PC-9 (cell line): ENCODE measurements around the gene PAM16. TPM values are rescaled to one million over a fixed set of nuclear protein-coding genes. Genes with fewer than 3 reads are reported as not detected.

Experiments used
- BruUV-seq: library from RNA; stranded (reverse); fragments of 400-500 nt; replicated peaks from 2 replicates; lab custom pipeline; 2021; lab: Mats Ljungman, UMichigan
- CTCF ChIA-PET: fragments of 300-600 bp; sonication (Branson Sonifier 250); formaldehyde crosslinking; loops from one replicate; lab custom pipeline; 2022; ENCODE audit warnings: antibody characterized with exemption; lab: Charles Lee
- POLR2A ChIA-PET: fragments of 300-600 bp; sonication (Branson Sonifier 250); formaldehyde crosslinking; loops from one replicate; lab custom pipeline; 2022; ENCODE audit warnings: antibody characterized with exemption; ENCODE audit not compliant: unreplicated experiment; lab: Charles Lee
- DNase-seq, 2 experiments: peaks; one replicate each; pipeline versions ENCODE4 v3.0.0 to v3.0.0-alpha.2; 2015 to 2022; ENCODE audit warnings: mixed read lengths in 1 of 2
- H2AFZ ChIP-seq: fragments of 200-600 bp; sonication (generic); 2 replicates; pipeline ENCODE4 v1.8.1; 2017; ENCODE audit warnings: antibody characterized with exemption
- H3F3A ChIP-seq: fragments of 200-600 bp; sonication (generic); 2 replicates; pipeline ENCODE4 v1.8.1; 2017; ENCODE audit warnings: antibody characterized with exemption, mild to moderate bottlenecking, low read depth; ENCODE audit not compliant: insufficient read depth
- H3K27ac ChIP-seq: fragments of 200-600 bp; sonication (generic); 2 replicates; pipeline ENCODE4 v1.6.1; 2016; ENCODE audit warnings: mixed run types
- H3K27me3 ChIP-seq: fragments of 200-600 bp; sonication (generic); 2 replicates; pipeline ENCODE4 v1.6.1; 2016; ENCODE audit warnings: low read depth, mixed run types; ENCODE audit not compliant: insufficient read depth
- H3K36me3 ChIP-seq: fragments of 200-600 bp; sonication (generic); 2 replicates; pipeline ENCODE4 v1.6.1; 2016; ENCODE audit warnings: low read depth, mixed run types
- H3K4me1 ChIP-seq: fragments of 200-600 bp; sonication (generic); replicated peaks from 2 replicates; pipeline ENCODE4 v1.6.1; 2016; ENCODE audit warnings: mixed run types; ENCODE audit not compliant: insufficient read depth
- H3K4me2 ChIP-seq: fragments of 200-600 bp; sonication (generic); 2 replicates; pipeline ENCODE4 v1.6.1; 2017; ENCODE audit warnings: mixed run types
- H3K4me3 ChIP-seq: fragments of 200-600 bp; sonication (generic); 2 replicates; pipeline ENCODE4 v1.6.1; 2016; ENCODE audit warnings: mixed run types
- H3K79me2 ChIP-seq: fragments of 200-600 bp; sonication (generic); 2 replicates; pipeline ENCODE4 v1.6.1; 2017; ENCODE audit warnings: low read depth, mixed run types
- H3K9me2 ChIP-seq: fragments of 200-600 bp; sonication (generic); 2 replicates; pipeline ENCODE4 v1.8.1; 2017; ENCODE audit warnings: mild to moderate bottlenecking; ENCODE audit not compliant: insufficient read depth
- H3K9me3 ChIP-seq: fragments of 200-600 bp; sonication (generic); 2 replicates; pipeline ENCODE4 v1.8.1; 2016; ENCODE audit warnings: low read depth; ENCODE audit not compliant: insufficient read depth
- H4K20me1 ChIP-seq: fragments of 200-600 bp; sonication (generic); 2 replicates; pipeline ENCODE4 v1.8.1; 2017; ENCODE audit not compliant: insufficient read depth
- CTCF ChIP-seq: fragments of 200-600 bp; sonication (generic); conservative IDR thresholded peaks from 2 replicates; pipeline ENCODE4 v1.6.1; 2017; ENCODE audit warnings: mixed run types, antibody characterized with exemption, mild to moderate bottlenecking, moderate library complexity
- EZH2 ChIP-seq: fragments of 200-600 bp; sonication (generic); IDR thresholded peaks from 2 replicates; pipeline ENCODE4 v1.8.0; 2017; ENCODE audit warnings: antibody characterized with exemption, low read depth
- intact Hi-C: fragments of 100-400 bp; cut with micrococcal nuclease; formaldehyde crosslinking; loops from one replicate; pipeline ENCODE4 v1.10.0; 2022; ENCODE audit not compliant: unreplicated experiment
- total RNA-seq: library from RNA; stranded (reverse); gene quantifications from 2 replicates; pipeline ENCODE4 v1.2.3, GENCODE V29; 2021

The PAM16 gene
- total RNA-seq, 1 experiment from 2014 or later = 95.9 TPM

- Histone ChIP-seq H3F3A (peaks cover 28% of the 10 kb centered on the region; the same call in 1 of the 2 replicates), H3K4me2 (peak overlapping the region; percentile 58), H3K79me2 (peaks cover 5% of the 10 kb centered on the region), H3K4me1 (peaks cover 56% of the 10 kb centered on the region), H3K9me2 (no peaks in the 10 kb centered on the region), H3K4me3 (no peak overlapping the region), H2AFZ (no peak overlapping the region), H3K27me3 (no peaks in the 10 kb centered on the region), H4K20me1 (0 out of 2 replicates have a peak, but pooled peaks cover under 1% of the 10 kb centered on the region), H3K9me3 (no peaks in the 10 kb centered on the region), H3K36me3 (no peaks in the 10 kb centered on the region), H3K27ac (no peak overlapping the region)
- no peak for TF ChIP-seq CTCF
- TF ChIP-seq EZH2 = no peak
- CTCF ChIA-PET = no interaction called here
- POLR2A ChIA-PET = no interaction called here
- no peak for DNase-seq
- intact Hi-C loops = no loop called here
- BruUV-seq = no TSS peak
Measured at GRCh38 chr16:4367393-4367856, 16.3 kb upstream of the PAM16 start.

- no peak for DNase-seq
- BruUV-seq = no TSS peak
- CTCF ChIA-PET = interaction anchor here (0.7 kb wide), 2 partner anchors 67 to 133 kb away, joined by 4 to 13 read pairs; no protein-coding TSS in a partner anchor
- Histone ChIP-seq H3K4me3 (no peak overlapping the region), H4K20me1 (no peaks in the 10 kb centered on the region), H3K4me2 (no peak overlapping the region), H3K4me1 (peaks cover 47% of the 10 kb centered on the region), H3F3A (peaks cover 23% of the 10 kb centered on the region; the same call in 1 of the 2 replicates), H3K9me3 (no peaks in the 10 kb centered on the region), H3K36me3 (no peaks in the 10 kb centered on the region), H3K79me2 (no peaks in the 10 kb centered on the region), H3K27me3 (no peaks in the 10 kb centered on the region), H3K9me2 (no peaks in the 10 kb centered on the region), H3K27ac (no peak overlapping the region), H2AFZ (no peak overlapping the region)
- intact Hi-C loops = no loop called here
- TF ChIP-seq CTCF (no peak), EZH2 (no peak)
- POLR2A ChIA-PET = interaction anchor here (0.6 kb wide), 1 partner anchor 195 kb away, joined by 7 read pairs; no protein-coding TSS in a partner anchor
Measured at GRCh38 chr16:4366016-4366415, 14.9 kb upstream of the PAM16 start.

GRCh38 chr16:4365615-4366014 lies 14.5 kb upstream of the PAM16 start:
- Histone ChIP-seq H3K27ac (no peak overlapping the region), H3K9me3 (no peaks in the 10 kb centered on the region), H2AFZ (no peak overlapping the region), H3K36me3 (no peaks in the 10 kb centered on the region), H3K4me1 (peaks cover 43% of the 10 kb centered on the region), H3K9me2 (no peaks in the 10 kb centered on the region), H3K4me2 (no peak overlapping the region), H3F3A (peaks cover 22% of the 10 kb centered on the region; the same call in 1 of the 2 replicates), H3K79me2 (no peaks in the 10 kb centered on the region), H3K4me3 (no peak overlapping the region), H4K20me1 (no peaks in the 10 kb centered on the region), H3K27me3 (no peaks in the 10 kb centered on the region)
- ChIA-PET CTCF (interaction anchor here (0.7 kb wide), 1 partner anchor 133 kb away, joined by 13 read pairs; no protein-coding TSS in a partner anchor), POLR2A (interaction anchor here (0.6 kb wide), 1 partner anchor 196 kb away, joined by 7 read pairs; no protein-coding TSS in a partner anchor)
- DNase-seq = no peak
- TF ChIP-seq CTCF (no peak), EZH2 (no peak)
- intact Hi-C loops = no loop called here
- BruUV-seq = no TSS peak
